IMR-90 (cell line): ENCODE results near the gene SLC2A13. TPM values are rescaled to one million over a fixed set of nuclear protein-coding genes. Genes with fewer than 3 reads are reported as not detected.

Experiments used
- ATAC-seq: fragments of 200-7000 bp; cut with Tn5 transposase; 2 replicates; pipeline ENCODE4 v1.9.1; 2020; ENCODE audit warnings: low read depth, mild to moderate bottlenecking, moderate library complexity
- BruUV-seq: library from RNA; stranded (reverse); fragments of 400-500 nt; replicated peaks from 2 replicates; lab custom pipeline; 2021; lab: Mats Ljungman, UMichigan
- CTCF ChIA-PET: fragments of 300-600 bp; formaldehyde crosslinking; extraction: SDS; loops from one replicate; lab custom pipeline; 2021; ENCODE audit warnings: antibody characterized with exemption; lab: Yijun Ruan, JAX
- POLR2A ChIA-PET: fragments of 300-600 bp; sonication (Branson Sonifier 250); formaldehyde crosslinking; loops from one replicate; lab custom pipeline; 2022; ENCODE audit warnings: antibody characterized with exemption; ENCODE audit not compliant: unreplicated experiment; lab: Charles Lee
- DNase-seq: peaks from one replicate; pipeline ENCODE4 v3.0.0; 2013
- H2AFZ ChIP-seq: replicated peaks from 2 replicates; pipeline ENCODE3; 2013; ENCODE audit warnings: low read length, mild to moderate bottlenecking; ENCODE audit not compliant: poor library complexity
- H2AK5ac ChIP-seq: 2 replicates; pipeline ENCODE4 v1.6.1; 2013; ENCODE audit warnings: low read depth, low read length, inconsistent platforms
- H2AK9ac ChIP-seq: replicated peaks from 2 replicates; pipeline ENCODE3; 2013; ENCODE audit warnings: mild to moderate bottlenecking, low read depth, low read length, moderate library complexity; ENCODE audit not compliant: poor library complexity
- H2BK120ac ChIP-seq: 2 replicates; pipeline ENCODE4 v1.6.1; 2013; ENCODE audit warnings: low read depth, low read length, inconsistent platforms
- H2BK15ac ChIP-seq: 3 replicates; pipeline ENCODE4 v1.6.1; 2013; ENCODE audit warnings: low read depth, low read length, inconsistent platforms
- H2BK20ac ChIP-seq: 2 replicates; pipeline ENCODE4 v1.6.1; 2013; ENCODE audit warnings: low read depth, mild to moderate bottlenecking, inconsistent platforms, low read length, moderate library complexity
- H2BK5ac ChIP-seq: 2 replicates; pipeline ENCODE4 v1.6.1; 2013; ENCODE audit warnings: mild to moderate bottlenecking, low read depth, low read length, inconsistent platforms; ENCODE audit not compliant: poor library complexity, severe bottlenecking
- H3K14ac ChIP-seq: replicated peaks from 2 replicates; pipeline ENCODE4 v1.6.1; 2013; ENCODE audit warnings: low read depth, low read length, inconsistent platforms
- H3K18ac ChIP-seq: 2 replicates; pipeline ENCODE4 v1.6.1; 2013; ENCODE audit warnings: low read depth, low read length, control low read depth
- H3K23ac ChIP-seq: 2 replicates; pipeline ENCODE4 v1.6.1; 2013; ENCODE audit warnings: low read depth, low read length, inconsistent platforms
- H3K27ac ChIP-seq: 2 replicates; pipeline ENCODE4 v1.5.1; 2013; ENCODE audit warnings: mild to moderate bottlenecking, control low read depth, low read length; ENCODE audit not compliant: insufficient read depth
- H3K27me3 ChIP-seq: 2 replicates; pipeline ENCODE4 v1.6.1; 2013; ENCODE audit warnings: low read length; ENCODE audit not compliant: control insufficient read depth, insufficient read depth
- H3K36me3 ChIP-seq: 2 replicates; pipeline ENCODE4 v1.6.1; 2013; ENCODE audit warnings: low read length, mixed read lengths; ENCODE audit not compliant: control insufficient read depth, insufficient read depth
- H3K4ac ChIP-seq: 2 replicates; pipeline ENCODE4 v1.6.1; 2013; ENCODE audit warnings: low read depth, low read length, inconsistent platforms
- H3K4me1 ChIP-seq: 2 replicates; pipeline ENCODE4 v1.6.1; 2013; ENCODE audit warnings: low read length, mixed read lengths; ENCODE audit not compliant: control insufficient read depth, insufficient read depth
- H3K4me2 ChIP-seq: 2 replicates; pipeline ENCODE4 v1.6.1; 2013; ENCODE audit warnings: low read depth, mild to moderate bottlenecking, control low read depth, low read length, moderate library complexity
- H3K4me3 ChIP-seq: 2 replicates; pipeline ENCODE4 v1.5.1; 2013; ENCODE audit warnings: low read depth, mild to moderate bottlenecking, control low read depth, low read length, moderate library complexity; ENCODE audit not compliant: insufficient read depth
- H3K56ac ChIP-seq: 2 replicates; pipeline ENCODE4 v1.6.1; 2013; ENCODE audit warnings: low read length, inconsistent platforms; ENCODE audit not compliant: insufficient read depth; ENCODE audit errors: extremely low read depth
- H3K79me1 ChIP-seq, 2 experiments: 2 replicates each; pipeline ENCODE4 v1.6.1; 2013; ENCODE audit warnings: low read length in 2 of 2, inconsistent platforms in 1 of 2, low read depth in 1 of 2
- H3K9ac ChIP-seq: 2 replicates; pipeline ENCODE4 v1.6.1; 2013; ENCODE audit warnings: low read depth, low read length, control low read depth
- H3K9me1 ChIP-seq: 2 replicates; pipeline ENCODE4 v1.6.1; 2013; ENCODE audit warnings: low read length, inconsistent platforms; ENCODE audit not compliant: insufficient read depth
- H3K9me3 ChIP-seq: 2 replicates; pipeline ENCODE4 v1.6.1; 2013; ENCODE audit warnings: low read length; ENCODE audit not compliant: control insufficient read depth, insufficient read depth
- H4K20me1 ChIP-seq: 2 replicates; pipeline ENCODE4 v1.6.1; 2013; ENCODE audit warnings: low read length, inconsistent platforms; ENCODE audit not compliant: insufficient read depth
- H4K5ac ChIP-seq: 2 replicates; pipeline ENCODE4 v1.6.1; 2013; ENCODE audit warnings: mild to moderate bottlenecking, low read depth, low read length, control low read depth
- H4K8ac ChIP-seq, 2 experiments: 2 replicates each; pipeline ENCODE4 v1.6.1; 2013; ENCODE audit warnings: low read depth in 2 of 2, low read length in 2 of 2, control low read depth in 1 of 2, inconsistent platforms in 1 of 2
- H4K91ac ChIP-seq: 2 replicates; pipeline ENCODE4 v1.6.1; 2013; ENCODE audit warnings: low read depth, low read length, inconsistent platforms; ENCODE audit not compliant: insufficient read depth
- FOS ChIP-seq: fragments of 150-350 bp; IDR thresholded peaks from 2 replicates; pipeline ENCODE4 v1.6.1; 2016; ENCODE audit warnings: low read depth, low read length
- MAFK ChIP-seq: IDR thresholded peaks from 2 replicates; pipeline ENCODE4 v1.6.1; 2012; ENCODE audit warnings: low read depth, low read length, improper control_type of control experiment
- MXI1 ChIP-seq: IDR thresholded peaks from 2 replicates; pipeline ENCODE4 v1.6.1; 2012; ENCODE audit warnings: low read depth, mild to moderate bottlenecking, low read length, moderate library complexity, borderline replicate concordance
- NFE2L2 ChIP-seq: fragments of 150-350 bp; IDR thresholded peaks from 2 replicates; pipeline ENCODE4 v1.6.1; 2016; ENCODE audit warnings: low read depth, mild to moderate bottlenecking, low read length
- POLR2A ChIP-seq: IDR thresholded peaks from 2 replicates; pipeline ENCODE4 v1.6.1; 2012; ENCODE audit warnings: mild to moderate bottlenecking, low read depth, low read length
- SMC3 ChIP-seq: fragments of 150-350 bp; IDR thresholded peaks from 2 replicates; pipeline ENCODE4 v1.6.1; 2016; ENCODE audit warnings: low read depth, mild to moderate bottlenecking, antibody characterized with exemption, low read length, moderate library complexity
- WGBS, 2 experiments: methylation state at CpG; one replicate each; pipeline versions ENCODE4 v1.1.5 to v1.1.7; 2013; ENCODE audit warnings: missing lambda C conversion rate in 2 of 2; ENCODE audit not compliant: insufficient read length in 1 of 2; ENCODE audit errors: extremely low coverage in 2 of 2; 5-methylcytosine and 5-hydroxymethylcytosine counted together
- dilution Hi-C: fragments of 300-500 bp; cut with HindIII; formaldehyde crosslinking; loops from one replicate; pipeline ENCODE4 v1.14.3; 2018; ENCODE audit warnings: low sequenced_read_pairs; ENCODE audit not compliant: unreplicated experiment
- in situ Hi-C: fragments of 300-500 bp; cut with MboI; formaldehyde crosslinking; loops from 3 replicates; pipeline ENCODE4 v1.14.3; 2019; ENCODE audit warnings: low sequenced_read_pairs, inconsistent platforms, mixed read lengths
- intact Hi-C: fragments of 100-400 bp; cut with micrococcal nuclease; formaldehyde crosslinking; loops from 2 replicates; pipeline ENCODE4 v1.10.0; 2022
- polyA plus RNA-seq, 3 experiments: library from polyadenylated mRNA; depleted of rRNA; stranded (reverse); fragments of >200 nt; gene quantifications; 2 replicates each; pipeline ENCODE4 v1.2.3, GENCODE V29; 2012; ENCODE audit warnings: low replicate concordance in 1 of 3
- total RNA-seq: library from RNA; depleted of rRNA; stranded (reverse); fragments of >200 nt; gene quantifications from 2 replicates; pipeline ENCODE4 v1.2.3, GENCODE V29; 2012
- TF ChIP-seq, protein P1 (sequence below): fragments of 150-350 bp; IDR thresholded peaks from 2 replicates; pipeline ENCODE4 v1.6.1; 2017; ENCODE audit warnings: mild to moderate bottlenecking, antibody characterized with exemption, low read length, low read depth
- TF ChIP-seq, protein P2 (sequence below): conservative IDR thresholded peaks from 2 replicates; pipeline ENCODE4 v1.5.1; 2012; ENCODE audit warnings: mild to moderate bottlenecking, low read depth, low read length, improper control_type of control experiment

The SLC2A13 gene
- total and polyA plus RNA-seq, 2 of the 4 experiments (the other 2 are of a cell fraction): 1.5 to 3.9 TPM

- Histone ChIP-seq H2BK120ac (no peak overlapping the region), H2BK15ac (no peak overlapping the region), H4K91ac (no peak overlapping the region), H2AK9ac (no peak overlapping the region), H3K4me2 (no peak overlapping the region), H3K18ac (no peak overlapping the region), H3K4me3 (no peak overlapping the region), H3K9me1 (no peaks in the 10 kb centered on the region), H2AK5ac (no peak overlapping the region), H2BK20ac (no peak overlapping the region), H3K9ac (no peak overlapping the region), H3K27me3 (peaks cover 4% of the 10 kb centered on the region; the same call in 1 of the 2 replicates), H4K8ac (no peak overlapping the region), H4K5ac (no peak overlapping the region), H3K56ac (no peak overlapping the region), H2BK5ac (no peak overlapping the region), H3K36me3 (no peaks in the 10 kb centered on the region), H3K23ac (no peak overlapping the region), H3K14ac (no peak overlapping the region), H3K79me1 (no peaks in the 10 kb centered on the region), H2AFZ (no peak overlapping the region), H3K4me1 (no peaks in the 10 kb centered on the region), H3K9me3 (no peaks in the 10 kb centered on the region), H4K20me1 (no peaks in the 10 kb centered on the region), H3K4ac (no peak overlapping the region), H3K27ac (no peak overlapping the region)
- POLR2A ChIA-PET: interaction anchor here (0.5 kb wide), 1 partner anchor 102 kb away, joined by 10 read pairs; no protein-coding TSS in a partner anchor
- BruUV-seq: no TSS peak
- CTCF ChIA-PET: no interaction called here
- in situ Hi-C loops (loop anchor here (25.0 kb wide), 1 partner anchor 798 kb away; no protein-coding TSS in a partner anchor), intact Hi-C loops (no loop called here), dilution Hi-C loops (no loop called here)
- ATAC-seq (no peak), DNase-seq (no peak)
- TF ChIP-seq MXI1 (no peak), NFE2L2 (no peak), MAFK (no peak), SMC3 (no peak), FOS (no peak), POLR2A (no peak)
- TF ChIP-seq, protein P1, sequence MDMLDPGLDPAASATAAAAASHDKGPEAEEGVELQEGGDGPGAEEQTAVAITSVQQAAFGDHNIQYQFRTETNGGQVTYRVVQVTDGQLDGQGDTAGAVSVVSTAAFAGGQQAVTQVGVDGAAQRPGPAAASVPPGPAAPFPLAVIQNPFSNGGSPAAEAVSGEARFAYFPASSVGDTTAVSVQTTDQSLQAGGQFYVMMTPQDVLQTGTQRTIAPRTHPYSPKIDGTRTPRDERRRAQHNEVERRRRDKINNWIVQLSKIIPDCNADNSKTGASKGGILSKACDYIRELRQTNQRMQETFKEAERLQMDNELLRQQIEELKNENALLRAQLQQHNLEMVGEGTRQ: no peak
- TF ChIP-seq, protein P2, sequence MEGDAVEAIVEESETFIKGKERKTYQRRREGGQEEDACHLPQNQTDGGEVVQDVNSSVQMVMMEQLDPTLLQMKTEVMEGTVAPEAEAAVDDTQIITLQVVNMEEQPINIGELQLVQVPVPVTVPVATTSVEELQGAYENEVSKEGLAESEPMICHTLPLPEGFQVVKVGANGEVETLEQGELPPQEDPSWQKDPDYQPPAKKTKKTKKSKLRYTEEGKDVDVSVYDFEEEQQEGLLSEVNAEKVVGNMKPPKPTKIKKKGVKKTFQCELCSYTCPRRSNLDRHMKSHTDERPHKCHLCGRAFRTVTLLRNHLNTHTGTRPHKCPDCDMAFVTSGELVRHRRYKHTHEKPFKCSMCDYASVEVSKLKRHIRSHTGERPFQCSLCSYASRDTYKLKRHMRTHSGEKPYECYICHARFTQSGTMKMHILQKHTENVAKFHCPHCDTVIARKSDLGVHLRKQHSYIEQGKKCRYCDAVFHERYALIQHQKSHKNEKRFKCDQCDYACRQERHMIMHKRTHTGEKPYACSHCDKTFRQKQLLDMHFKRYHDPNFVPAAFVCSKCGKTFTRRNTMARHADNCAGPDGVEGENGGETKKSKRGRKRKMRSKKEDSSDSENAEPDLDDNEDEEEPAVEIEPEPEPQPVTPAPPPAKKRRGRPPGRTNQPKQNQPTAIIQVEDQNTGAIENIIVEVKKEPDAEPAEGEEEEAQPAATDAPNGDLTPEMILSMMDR: no peak
- WGBS, 2 experiments: no CpG with 5 or more reads among the region's 1 CpG
Measured at GRCh38 chr12:40110586-40110985, 4.7 kb upstream of the SLC2A13 start.
